HepG2 (cell line): Measurements from ENCODE around the gene HOTAIR. TPM values are rescaled to one million over a fixed set of nuclear protein-coding genes. Genes with fewer than 3 reads are reported as not detected.

ENCODE experiments used
- ATAC-seq: fragments of 200-7000 bp; cut with Tn5 transposase; 3 replicates; pipeline ENCODE4 v1.9.1; 2020; ENCODE audit warnings: mild to moderate bottlenecking, moderate library complexity
- BruUV-seq: library from RNA; stranded (reverse); fragments of 400-500 nt; replicated peaks from 2 replicates; lab custom pipeline; 2021; lab: Mats Ljungman, UMichigan
- CTCF ChIA-PET: fragments of 300-600 bp; formaldehyde crosslinking; extraction: SDS; loops from one replicate; lab custom pipeline; 2021; ENCODE audit warnings: low total read pairs, inconsistent platforms, low intra/inter-chr PET ratio; lab: Yijun Ruan, JAX
- POLR2A ChIA-PET: fragments of 350-600 bp; sonication (Branson Sonifier 250); formaldehyde crosslinking; loops from one replicate; lab custom pipeline; 2020; ENCODE audit warnings: antibody characterized with exemption, inconsistent platforms; lab: Yijun Ruan, JAX
- DNase-seq: peaks from one replicate; pipeline ENCODE4 v3.0.0-alpha.2; 2015; ENCODE audit warnings: low spot score
- FAIRE-seq: peaks from 3 replicates; lab custom pipeline; 2011; peaks lifted over from hg19 to GRCh38; lab: Jason Lieb, UNC
- H2AFZ ChIP-seq: one replicate; pipeline ENCODE4 v1.6.1; 2011; ENCODE audit warnings: low read length, inconsistent platforms
- H3K27ac ChIP-seq: fragments of 300-600 bp; 3 replicates; pipeline ENCODE4 v1.8.0; 2011; ENCODE audit warnings: mixed run types, mild to moderate bottlenecking, mixed read lengths, low read length, inconsistent platforms; ENCODE audit not compliant: insufficient read depth; ENCODE audit errors: extremely low read length
- H3K27me3 ChIP-seq, 2 experiments: fragments of 200-600 bp in 1 of 2; 2 replicates in 1 of 2; 3 replicates in 1 of 2; pipeline versions ENCODE4 v1.6.0 to v1.8.0; 2011; ENCODE audit warnings: low read length in 2 of 2, mild to moderate bottlenecking in 2 of 2, moderate library complexity in 2 of 2, inconsistent platforms in 1 of 2; ENCODE audit not compliant: insufficient read depth in 2 of 2, control insufficient read depth in 1 of 2
- H3K36me3 ChIP-seq, 2 experiments: fragments of 200-600 bp in 1 of 2; replicated peaks in 1 of 2; 2 replicates in 1 of 2; 3 replicates in 1 of 2; pipeline versions ENCODE4 v1.5.1 to v1.8.0; 2011; ENCODE audit warnings: low read length in 2 of 2, inconsistent platforms in 1 of 2; ENCODE audit not compliant: insufficient read depth in 2 of 2, control insufficient read depth in 1 of 2
- H3K4me1 ChIP-seq: 2 replicates; pipeline ENCODE4 v1.5.1; 2012; ENCODE audit warnings: low read length, inconsistent platforms; ENCODE audit not compliant: insufficient read depth
- H3K4me2 ChIP-seq: 2 replicates; pipeline ENCODE4 v1.6.0; 2011; ENCODE audit warnings: low read depth, low read length, inconsistent platforms
- H3K4me3 ChIP-seq, 3 experiments: fragments of 200-600 bp in 1 of 3; sonication (generic), shearing (Covaris generic) in 1 of 3; replicated peaks in 1 of 3; 2 replicates each; pipeline ENCODE4 v1.5.1; 2011 to 2016; ENCODE audit warnings: low read length in 3 of 3, inconsistent platforms in 2 of 3, low read depth in 2 of 3, mild to moderate bottlenecking in 2 of 3, control low read depth in 1 of 3, mixed read lengths in 1 of 3; ENCODE audit not compliant: insufficient read depth in 1 of 3
- H3K79me2 ChIP-seq: one replicate; pipeline ENCODE4 v1.6.1; 2011; ENCODE audit warnings: low read length, inconsistent platforms; ENCODE audit not compliant: insufficient read depth
- H3K9ac ChIP-seq: 2 replicates; pipeline ENCODE4 v1.6.0; 2011; ENCODE audit warnings: mild to moderate bottlenecking, low read depth, low read length, inconsistent platforms; ENCODE audit not compliant: insufficient read depth
- H3K9me3 ChIP-seq: 2 replicates; pipeline ENCODE4 v1.5.1; 2012; ENCODE audit warnings: mild to moderate bottlenecking, low read length
- H4K20me1 ChIP-seq: 2 replicates; pipeline ENCODE4 v1.6.0; 2011; ENCODE audit warnings: inconsistent platforms, mild to moderate bottlenecking, low read length, moderate library complexity; ENCODE audit not compliant: insufficient read depth
- EZH2 ChIP-seq: conservative IDR thresholded peaks from 2 replicates; pipeline ENCODE4 v1.6.1; 2012; ENCODE audit warnings: mild to moderate bottlenecking, low read depth, low read length, moderate library complexity
- PHF8 ChIP-seq: sonication (generic); formaldehyde crosslinking; IDR thresholded peaks from 2 replicates; pipeline ENCODE4 v1.5.0; 2020; ENCODE audit warnings: missing genetic modification reagents
- ZIK1 ChIP-seq: sonication (generic); formaldehyde crosslinking; IDR thresholded peaks from 2 replicates; pipeline ENCODE4 v1.5.0; 2020; ENCODE audit warnings: mild to moderate bottlenecking, low read depth, missing genetic modification reagents, borderline replicate concordance
- ZMAT3 ChIP-seq: sonication (generic); formaldehyde crosslinking; conservative IDR thresholded peaks from 2 replicates; pipeline ENCODE4 v1.7.0; 2021; ENCODE audit warnings: missing genetic modification reagents
- WGBS: methylation state at CpG from one replicate; pipeline ENCODE4 v1.1.6; 2017; ENCODE audit warnings: low lambda C conversion rate; 5-methylcytosine and 5-hydroxymethylcytosine counted together
- in situ Hi-C: cut with HindIII; loops from 2 replicates; pipeline ENCODE4 v1.10.0; 2017; ENCODE audit warnings: low pct_unique_long_range_greater_than_20kb; ENCODE audit not compliant: extremely low pct_ligation_motif_present
- intact Hi-C: fragments of 100-400 bp; cut with micrococcal nuclease; formaldehyde crosslinking; loops from one replicate; pipeline ENCODE4 v1.10.0; 2022; ENCODE audit not compliant: unreplicated experiment
- polyA plus RNA-seq, 8 experiments: library from polyadenylated mRNA; depleted of rRNA in 3 of 8; stranded (reverse) in 7 of 8; unstranded in 1 of 8; fragments of >200 nt; fragmentation: Illumina TruSeq in 4 of 8; extraction: Trizol in 4 of 8; gene quantifications; 2 replicates each; pipeline versions ENCODE4 v1.2.1 to v1.2.3, GENCODE V29; 2011 to 2016; ENCODE audit warnings: low read depth in 4 of 8, missing spikeins in 1 of 8, mixed read lengths in 1 of 8; ENCODE audit not compliant: insufficient read depth in 1 of 8
- total RNA-seq, 5 experiments: library from RNA; depleted of rRNA; stranded (reverse); fragments of >200 nt; fragmentation: Illumina TruSeq; extraction: Trizol; gene quantifications; 2 replicates each; pipeline ENCODE4 v1.2.3, GENCODE V29; 2016; ENCODE audit warnings: low read depth in 1 of 5
- TF ChIP-seq, protein P1 (sequence below): sonication (generic); formaldehyde crosslinking; IDR thresholded peaks from 2 replicates; pipeline ENCODE4 v1.9.0; 2021; ENCODE audit warnings: missing genetic modification reagents, borderline replicate concordance
- TF ChIP-seq, protein P2 (sequence below): sonication (generic); formaldehyde crosslinking; IDR thresholded peaks from 2 replicates; pipeline ENCODE4 v1.4.0; 2020; ENCODE audit warnings: missing genetic modification reagents
- TF ChIP-seq, protein P3 (sequence below): sonication (generic); formaldehyde crosslinking; IDR thresholded peaks from 2 replicates; pipeline ENCODE4 v1.4.0; 2020; ENCODE audit warnings: missing genetic modification reagents

Gene HOTAIR
- total and polyA plus RNA-seq, 2 of the 13 experiments (the other 11 are each of a cell fraction or from before 2014, with no cell fraction given) = not detected

DNA sequence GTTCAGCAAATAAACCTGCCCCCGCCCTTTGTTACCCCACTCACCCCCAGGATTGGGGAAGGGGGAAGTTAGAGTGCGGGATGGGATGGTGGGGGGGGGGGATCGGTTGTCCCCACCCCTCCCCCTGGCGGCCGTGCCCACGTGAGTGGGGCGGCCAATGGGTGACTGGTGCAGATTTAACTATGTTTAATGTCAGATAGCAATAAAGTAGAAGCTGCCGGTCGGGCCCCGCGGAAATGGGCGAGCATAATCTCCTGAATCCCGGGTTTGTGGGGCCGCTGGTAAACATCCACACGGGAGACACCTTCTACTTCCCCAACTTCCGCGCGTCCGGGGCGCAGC is 20.1 kb downstream of the HOTAIR start, which contains the start of gene HOXC12 (continued):
- TF ChIP-seq, protein P1, sequence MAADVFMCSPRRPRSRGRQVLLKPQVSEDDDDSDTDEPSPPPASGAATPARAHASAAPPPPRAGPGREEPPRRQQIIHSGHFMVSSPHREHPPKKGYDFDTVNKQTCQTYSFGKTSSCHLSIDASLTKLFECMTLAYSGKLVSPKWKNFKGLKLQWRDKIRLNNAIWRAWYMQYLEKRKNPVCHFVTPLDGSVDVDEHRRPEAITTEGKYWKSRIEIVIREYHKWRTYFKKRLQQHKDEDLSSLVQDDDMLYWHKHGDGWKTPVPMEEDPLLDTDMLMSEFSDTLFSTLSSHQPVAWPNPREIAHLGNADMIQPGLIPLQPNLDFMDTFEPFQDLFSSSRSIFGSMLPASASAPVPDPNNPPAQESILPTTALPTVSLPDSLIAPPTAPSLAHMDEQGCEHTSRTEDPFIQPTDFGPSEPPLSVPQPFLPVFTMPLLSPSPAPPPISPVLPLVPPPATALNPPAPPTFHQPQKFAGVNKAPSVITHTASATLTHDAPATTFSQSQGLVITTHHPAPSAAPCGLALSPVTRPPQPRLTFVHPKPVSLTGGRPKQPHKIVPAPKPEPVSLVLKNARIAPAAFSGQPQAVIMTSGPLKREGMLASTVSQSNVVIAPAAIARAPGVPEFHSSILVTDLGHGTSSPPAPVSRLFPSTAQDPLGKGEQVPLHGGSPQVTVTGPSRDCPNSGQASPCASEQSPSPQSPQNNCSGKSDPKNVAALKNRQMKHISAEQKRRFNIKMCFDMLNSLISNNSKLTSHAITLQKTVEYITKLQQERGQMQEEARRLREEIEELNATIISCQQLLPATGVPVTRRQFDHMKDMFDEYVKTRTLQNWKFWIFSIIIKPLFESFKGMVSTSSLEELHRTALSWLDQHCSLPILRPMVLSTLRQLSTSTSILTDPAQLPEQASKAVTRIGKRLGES = no peak
- no peak for TF ChIP-seq ZIK1 (CRISPR knock-in tag)
- TF ChIP-seq, protein P2, sequence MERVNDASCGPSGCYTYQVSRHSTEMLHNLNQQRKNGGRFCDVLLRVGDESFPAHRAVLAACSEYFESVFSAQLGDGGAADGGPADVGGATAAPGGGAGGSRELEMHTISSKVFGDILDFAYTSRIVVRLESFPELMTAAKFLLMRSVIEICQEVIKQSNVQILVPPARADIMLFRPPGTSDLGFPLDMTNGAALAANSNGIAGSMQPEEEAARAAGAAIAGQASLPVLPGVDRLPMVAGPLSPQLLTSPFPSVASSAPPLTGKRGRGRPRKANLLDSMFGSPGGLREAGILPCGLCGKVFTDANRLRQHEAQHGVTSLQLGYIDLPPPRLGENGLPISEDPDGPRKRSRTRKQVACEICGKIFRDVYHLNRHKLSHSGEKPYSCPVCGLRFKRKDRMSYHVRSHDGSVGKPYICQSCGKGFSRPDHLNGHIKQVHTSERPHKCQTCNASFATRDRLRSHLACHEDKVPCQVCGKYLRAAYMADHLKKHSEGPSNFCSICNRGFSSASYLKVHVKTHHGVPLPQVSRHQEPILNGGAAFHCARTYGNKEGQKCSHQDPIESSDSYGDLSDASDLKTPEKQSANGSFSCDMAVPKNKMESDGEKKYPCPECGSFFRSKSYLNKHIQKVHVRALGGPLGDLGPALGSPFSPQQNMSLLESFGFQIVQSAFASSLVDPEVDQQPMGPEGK (CRISPR knock-in tag) = no peak
- TF ChIP-seq ZMAT3 (CRISPR knock-in tag) = no peak
- no peak for TF ChIP-seq PHF8 (CRISPR knock-in tag)
- TF ChIP-seq, all 625 proteins: peak for 0

DNA sequence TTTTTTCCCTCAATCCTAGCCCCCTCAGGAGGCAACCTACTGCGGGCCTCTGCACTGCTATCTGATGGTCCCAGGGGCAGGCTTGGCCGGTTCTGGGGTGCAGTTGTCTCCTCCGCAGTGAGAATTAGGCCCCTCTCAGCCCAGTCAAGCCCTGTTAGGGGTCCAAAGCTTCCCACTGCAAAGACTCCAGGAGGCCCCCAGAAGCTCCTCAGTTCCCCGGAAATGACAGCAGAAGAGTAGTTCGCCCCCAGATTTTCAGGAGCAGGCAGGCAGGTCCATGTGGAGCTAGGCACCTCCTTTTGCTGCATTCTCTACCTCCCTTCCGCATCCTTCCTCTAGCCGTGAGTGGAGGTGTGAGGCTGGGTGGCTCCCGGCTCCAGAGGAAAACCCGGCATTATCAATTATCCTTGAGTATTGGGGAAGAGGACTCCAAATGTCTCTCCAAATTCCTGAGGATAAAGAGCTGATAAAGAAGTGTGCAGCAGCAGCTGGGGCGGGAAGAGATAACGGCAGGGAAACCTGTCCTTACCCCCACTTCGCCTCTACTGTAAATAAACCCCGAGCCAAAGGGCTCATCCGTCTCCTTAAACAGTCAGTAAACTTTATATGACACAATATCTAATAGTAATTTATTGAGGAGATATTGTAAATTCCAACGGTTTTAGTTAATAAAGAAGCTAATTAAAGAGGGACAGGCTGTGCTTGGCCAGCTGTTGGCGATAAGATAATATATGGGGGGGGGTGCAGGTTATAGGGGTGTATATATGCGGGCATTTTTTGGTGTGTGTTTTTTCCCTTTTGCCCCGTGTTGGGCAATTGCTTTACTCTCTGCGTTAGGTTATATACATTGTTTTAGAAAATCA is 20.7 kb downstream of the HOTAIR start:
- H3K4me3 ChIP-seq = no peak overlapping the region
- H4K20me1 ChIP-seq = peaks cover 5% of the 10 kb centered on the region; the same call in 1 of the 2 replicates
- no peak overlapping the region for H2AFZ ChIP-seq
- no peak overlapping the region for H3K27ac ChIP-seq
- ATAC-seq = no peak
- 0 out of 2 replicates have a peak, but pooled peaks have one; percentile 47 for TF ChIP-seq EZH2
- TF ChIP-seq, protein P3, sequence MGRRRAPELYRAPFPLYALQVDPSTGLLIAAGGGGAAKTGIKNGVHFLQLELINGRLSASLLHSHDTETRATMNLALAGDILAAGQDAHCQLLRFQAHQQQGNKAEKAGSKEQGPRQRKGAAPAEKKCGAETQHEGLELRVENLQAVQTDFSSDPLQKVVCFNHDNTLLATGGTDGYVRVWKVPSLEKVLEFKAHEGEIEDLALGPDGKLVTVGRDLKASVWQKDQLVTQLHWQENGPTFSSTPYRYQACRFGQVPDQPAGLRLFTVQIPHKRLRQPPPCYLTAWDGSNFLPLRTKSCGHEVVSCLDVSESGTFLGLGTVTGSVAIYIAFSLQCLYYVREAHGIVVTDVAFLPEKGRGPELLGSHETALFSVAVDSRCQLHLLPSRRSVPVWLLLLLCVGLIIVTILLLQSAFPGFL (CRISPR knock-in tag) = no peak
- FAIRE-seq = no peak
- peaks cover 26 to 94% of the 10 kb centered on the region in 2 experiments for H3K27me3 ChIP-seq
- ChIA-PET CTCF (no interaction called here), POLR2A (no interaction called here)
- in situ Hi-C loops (no loop called here), intact Hi-C loops (no loop called here)
- no peak overlapping the region for H3K4me2 ChIP-seq
- DNase-seq = no peak
- 22% methylated on average over 17 of the region's 19 CpGs for WGBS
- BruUV-seq = no TSS peak
- peaks cover 27% of the 10 kb centered on the region for H3K4me1 ChIP-seq
- no peak overlapping the region for H3K9ac ChIP-seq
- H3K36me3 ChIP-seq = no peaks in the 10 kb centered on the region
- H3K79me2 ChIP-seq = no peaks in the 10 kb centered on the region
- no peaks in the 10 kb centered on the region for H3K9me3 ChIP-seq
